Measurements from ENCODE around the gene SH3BP2. TPM values are rescaled to one million over a fixed set of nuclear protein-coding genes. Genes with fewer than 3 reads are reported as not detected.

The SH3BP2 gene
- total RNA-seq, 4 donors from 2014 or later = 54.8 to 208 (median 102) TPM

DNA sequence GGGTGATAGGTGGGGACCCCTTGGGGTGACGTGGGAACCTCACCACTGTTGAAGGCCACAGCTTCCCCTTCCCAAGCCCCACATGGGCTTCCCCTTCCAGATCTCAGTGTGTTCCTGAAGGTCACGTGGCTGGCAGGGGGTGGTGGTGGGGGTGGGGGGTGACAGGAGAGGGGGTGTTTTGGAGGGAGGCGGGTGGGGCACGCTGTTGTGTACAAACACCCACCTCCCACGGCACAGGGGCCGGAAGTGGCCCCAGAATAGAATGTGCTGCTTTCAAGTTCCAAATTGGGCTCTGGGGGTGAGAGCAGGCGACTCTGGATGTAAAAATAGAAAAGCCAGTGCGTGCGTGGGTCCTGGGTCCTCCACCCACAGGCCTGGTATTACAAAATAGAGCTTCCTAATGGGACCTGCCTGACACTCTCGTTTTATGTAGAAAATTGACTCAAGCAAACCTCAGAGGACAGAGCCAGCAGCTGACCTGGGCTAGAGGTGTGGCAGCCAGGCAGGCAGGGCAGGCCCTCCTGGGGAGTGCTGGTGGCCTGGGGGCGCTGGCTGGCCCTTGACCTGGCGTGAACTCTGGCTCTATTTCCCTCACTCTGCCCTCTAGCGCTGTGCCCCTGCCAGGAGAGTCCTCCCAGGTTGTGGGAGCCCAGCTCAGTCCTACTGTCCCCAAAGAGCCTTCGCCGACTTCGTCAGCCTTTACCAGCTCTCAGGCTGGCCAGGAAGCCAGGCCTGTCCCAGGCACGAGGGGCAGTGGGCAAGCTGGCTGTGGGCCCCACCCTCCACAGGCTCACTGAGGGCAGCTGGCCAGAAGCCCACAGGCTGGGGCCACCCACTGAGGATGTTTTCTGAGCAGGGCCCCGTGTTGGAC is 5.4 kb upstream of the SH3BP2 start:
- H3K36me3 ChIP-seq = no peaks in the 10 kb centered on the region
- peak overlapping the region; percentile 59 to 79 (median 70) for H3K27ac ChIP-seq
- no peaks in the 10 kb centered on the region for H3K27me3 ChIP-seq
- TF ChIP-seq, protein P1, sequence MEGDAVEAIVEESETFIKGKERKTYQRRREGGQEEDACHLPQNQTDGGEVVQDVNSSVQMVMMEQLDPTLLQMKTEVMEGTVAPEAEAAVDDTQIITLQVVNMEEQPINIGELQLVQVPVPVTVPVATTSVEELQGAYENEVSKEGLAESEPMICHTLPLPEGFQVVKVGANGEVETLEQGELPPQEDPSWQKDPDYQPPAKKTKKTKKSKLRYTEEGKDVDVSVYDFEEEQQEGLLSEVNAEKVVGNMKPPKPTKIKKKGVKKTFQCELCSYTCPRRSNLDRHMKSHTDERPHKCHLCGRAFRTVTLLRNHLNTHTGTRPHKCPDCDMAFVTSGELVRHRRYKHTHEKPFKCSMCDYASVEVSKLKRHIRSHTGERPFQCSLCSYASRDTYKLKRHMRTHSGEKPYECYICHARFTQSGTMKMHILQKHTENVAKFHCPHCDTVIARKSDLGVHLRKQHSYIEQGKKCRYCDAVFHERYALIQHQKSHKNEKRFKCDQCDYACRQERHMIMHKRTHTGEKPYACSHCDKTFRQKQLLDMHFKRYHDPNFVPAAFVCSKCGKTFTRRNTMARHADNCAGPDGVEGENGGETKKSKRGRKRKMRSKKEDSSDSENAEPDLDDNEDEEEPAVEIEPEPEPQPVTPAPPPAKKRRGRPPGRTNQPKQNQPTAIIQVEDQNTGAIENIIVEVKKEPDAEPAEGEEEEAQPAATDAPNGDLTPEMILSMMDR (IDR thresholded peaks at IDR 0.05) = no peak
- no peak for TF ChIP-seq POLR2A (IDR thresholded peaks at IDR 0.05)
- no peaks in the 10 kb centered on the region for H3K9me3 ChIP-seq
- peaks cover 0 to 31% (median 22%) of the 10 kb centered on the region in 4 donors for H3K4me1 ChIP-seq
- peak in 2 of 3 donors; percentile 82 to 88 for DNase-seq
- H3K4me3 ChIP-seq = no peak overlapping the region

GRCh38 chr4:2788101-2788500 is 4.8 kb upstream of the SH3BP2 start:
- Histone ChIP-seq H3K9me3 (no peaks in the 10 kb centered on the region), H3K27me3 (no peaks in the 10 kb centered on the region), H3K4me3 (no peak overlapping the region), H3K27ac (peak overlapping the region; percentile 59 to 79 (median 70)), H3K36me3 (no peaks in the 10 kb centered on the region), H3K4me1 (peaks cover 0 to 36% (median 24%) of the 10 kb centered on the region in 4 donors)
- TF ChIP-seq POLR2A (IDR thresholded peaks at IDR 0.05) = no peak
- TF ChIP-seq, protein P1 (IDR thresholded peaks at IDR 0.05) = no peak
- DNase-seq = no peak

- Histone ChIP-seq H3K36me3 (no peaks in the 10 kb centered on the region), H3K27ac (peak overlapping the region in 3 of 4 donors; percentile 59 to 79 (median 79)), H3K4me1 (peaks cover 0 to 41% (median 24%) of the 10 kb centered on the region in 4 donors), H3K27me3 (no peaks in the 10 kb centered on the region), H3K4me3 (no peak overlapping the region), H3K9me3 (no peaks in the 10 kb centered on the region)
- DNase-seq = peak in 1 of 3 donors; percentile 46
- TF ChIP-seq, protein P1 (IDR thresholded peaks at IDR 0.05) = no peak
- TF ChIP-seq POLR2A (IDR thresholded peaks at IDR 0.05) = no peak
These were observed 4.3 kb upstream of the SH3BP2 start for GRCh38 chr4:2788532-2789103.

- Histone ChIP-seq H3K9me3 (no peaks in the 10 kb centered on the region), H3K27me3 (no peaks in the 10 kb centered on the region), H3K4me3 (no peak overlapping the region), H3K27ac (no peak overlapping the region), H3K36me3 (no peaks in the 10 kb centered on the region), H3K4me1 (peaks cover 0 to 49% (median 32%) of the 10 kb centered on the region in 4 donors)
- TF ChIP-seq, protein P1 (IDR thresholded peaks at IDR 0.05) = no peak
- no peak for TF ChIP-seq POLR2A (IDR thresholded peaks at IDR 0.05)
- DNase-seq = peak in 1 of 3 donors; percentile 37
These were observed 3.5 kb upstream of the SH3BP2 start for GRCh38 chr4:2789351-2789750.

- H3K4me3 ChIP-seq = no peak overlapping the region
- no peaks in the 10 kb centered on the region for H3K36me3 ChIP-seq
- no peaks in the 10 kb centered on the region for H3K9me3 ChIP-seq
- TF ChIP-seq, protein P1 (IDR thresholded peaks at IDR 0.05) = no peak
- no peak for TF ChIP-seq POLR2A (IDR thresholded peaks at IDR 0.05)
- no peaks in the 10 kb centered on the region for H3K27me3 ChIP-seq
- peaks cover 2 to 53% (median 38%) of the 10 kb centered on the region in 4 donors for H3K4me1 ChIP-seq
- H3K27ac ChIP-seq = no peak overlapping the region
- peak in 2 of 3 donors; percentile 43 to 44 for DNase-seq
These were observed 2.9 kb upstream of the SH3BP2 start for GRCh38 chr4:2789793-2790582.

Data from Peyer's patch (tissue), 4 donors.